GM19099 (cell line): ENCODE data around the gene PCCA.

Experiments used
- POLR2A ChIP-seq: IDR thresholded peaks from 3 replicates; pipeline ENCODE4 v1.6.1; 2011; ENCODE audit warnings: low read depth; ENCODE audit not compliant: insufficient read length; ENCODE audit errors: extremely low read depth

The PCCA gene

GRCh38 chr13:100297413-100297812 lies 208.5 kb downstream of the PCCA start:
- no peak for TF ChIP-seq POLR2A

DNA sequence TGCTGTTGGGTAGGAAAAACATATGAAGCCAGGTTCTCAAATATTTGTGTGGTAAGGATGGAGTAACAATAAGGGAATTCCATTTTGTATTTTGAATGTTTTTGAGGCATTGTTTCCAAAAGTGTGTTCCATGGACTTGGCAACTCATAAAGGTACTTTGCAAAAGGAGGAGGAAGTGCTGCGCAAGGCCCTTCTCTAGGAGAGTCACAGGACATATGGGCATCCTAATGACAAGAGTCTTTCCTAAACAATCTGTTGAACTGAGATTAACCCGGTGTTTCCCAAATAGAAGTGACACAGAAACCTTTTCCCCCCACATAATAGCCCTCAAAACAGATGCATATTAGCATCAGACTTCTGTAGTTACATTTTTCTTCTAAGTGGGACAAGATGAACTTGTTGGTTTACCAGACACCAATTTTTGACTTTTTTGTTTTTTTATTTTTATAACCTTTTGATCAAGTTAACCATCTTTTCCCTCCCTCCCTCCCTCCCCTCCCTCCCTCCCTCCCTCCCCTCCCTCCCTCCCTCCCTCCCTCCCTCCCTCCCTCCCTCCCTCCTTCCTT lies 209.3 kb downstream of the PCCA start:
- no peak for TF ChIP-seq POLR2A

- TF ChIP-seq POLR2A, result no peak
These were observed 209.8 kb downstream of the PCCA start for GRCh38 chr13:100298691-100299090.

- no peak for TF ChIP-seq POLR2A
These were observed 211.3 kb downstream of the PCCA start for GRCh38 chr13:100300243-100300642.

GRCh38 chr13:100300708-100301107 lies 211.8 kb downstream of the PCCA start:
- TF ChIP-seq POLR2A, result no peak

GRCh38 chr13:100301418-100301817 lies 212.5 kb downstream of the PCCA start:
- TF ChIP-seq POLR2A, result no peak

- no peak for TF ChIP-seq POLR2A
These were observed 213.5 kb downstream of the PCCA start for GRCh38 chr13:100302391-100302790.

GRCh38 chr13:100304229-100304628 lies 215.3 kb downstream of the PCCA start:
- no peak for TF ChIP-seq POLR2A

DNA sequence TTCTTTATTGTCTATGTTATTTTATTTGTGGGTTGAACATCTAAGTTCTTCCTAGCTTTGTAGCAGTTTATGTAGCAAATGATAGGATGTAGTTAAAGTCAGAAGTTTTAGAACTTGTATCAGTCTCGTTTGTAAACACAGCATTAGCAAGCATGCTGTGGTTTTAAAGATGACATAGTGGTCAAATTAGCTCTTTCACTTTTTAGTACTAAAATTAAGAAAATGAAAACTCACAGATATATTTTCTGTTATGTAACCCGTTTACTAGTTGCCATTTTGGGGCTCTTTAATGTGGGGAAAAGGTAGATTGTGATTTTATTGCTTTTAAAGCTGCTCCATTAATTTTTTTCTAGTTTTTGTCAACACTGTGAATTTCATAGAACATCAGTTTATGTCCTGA lies 216.5 kb downstream of the PCCA start:
- no peak for TF ChIP-seq POLR2A

GRCh38 chr13:100306030-100306429 lies 217.1 kb downstream of the PCCA start:
- no peak for TF ChIP-seq POLR2A

DNA sequence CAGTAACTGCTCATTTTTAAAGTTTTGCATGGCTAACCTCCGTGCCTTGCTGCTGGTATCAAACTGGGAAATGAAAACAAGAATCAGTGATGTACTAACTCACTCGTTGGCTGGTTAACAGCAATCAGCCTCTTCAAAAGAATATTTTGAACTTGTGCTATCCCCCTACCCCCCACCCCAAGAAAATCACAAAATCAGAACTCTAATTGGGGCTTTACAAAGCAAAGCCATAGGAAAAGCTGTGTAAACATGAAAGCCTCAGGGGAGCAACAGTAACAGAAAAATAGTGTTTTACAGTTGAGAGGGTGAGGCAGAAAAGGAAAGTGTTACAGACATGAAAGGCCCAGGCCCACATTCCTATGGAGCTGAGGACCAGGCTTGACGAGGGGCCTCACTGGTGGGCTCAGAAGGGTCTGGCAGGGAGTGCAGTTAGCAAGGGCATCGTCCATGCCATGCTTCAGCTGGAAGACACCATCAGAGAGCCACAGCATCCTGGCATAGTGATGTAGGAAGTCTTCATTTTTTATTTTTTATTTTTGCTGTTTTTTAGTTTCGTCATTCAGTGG lies 217.6 kb downstream of the PCCA start:
- no peak for TF ChIP-seq POLR2A

- no peak for TF ChIP-seq POLR2A
These were observed 225.4 kb downstream of the PCCA start for GRCh38 chr13:100314132-100314910.

GRCh38 chr13:100315522-100315921 lies 226.6 kb downstream of the PCCA start:
- TF ChIP-seq POLR2A, result no peak

GRCh38 chr13:100323937-100324336 lies 235.0 kb downstream of the PCCA start:
- no peak for TF ChIP-seq POLR2A

- TF ChIP-seq POLR2A, result no peak
These were observed 241.8 kb downstream of the PCCA start for GRCh38 chr13:100330662-100331061.

- TF ChIP-seq POLR2A, result no peak
These were observed 244.2 kb downstream of the PCCA start for GRCh38 chr13:100333141-100333540.
